T-helper 9 cell (primary cell): ENCODE results near the gene SLC44A4.
"Not testable (repeated sequence)": the region's sequence is repeated elsewhere in the genome, so short reads cannot be mapped to it uniquely, and the experiment has no call there.

Experiments used
- DNase-seq: peaks from one replicate; pipeline ENCODE4 v3.0.0-alpha.2; 2020

SLC44A4 gene

DNA sequence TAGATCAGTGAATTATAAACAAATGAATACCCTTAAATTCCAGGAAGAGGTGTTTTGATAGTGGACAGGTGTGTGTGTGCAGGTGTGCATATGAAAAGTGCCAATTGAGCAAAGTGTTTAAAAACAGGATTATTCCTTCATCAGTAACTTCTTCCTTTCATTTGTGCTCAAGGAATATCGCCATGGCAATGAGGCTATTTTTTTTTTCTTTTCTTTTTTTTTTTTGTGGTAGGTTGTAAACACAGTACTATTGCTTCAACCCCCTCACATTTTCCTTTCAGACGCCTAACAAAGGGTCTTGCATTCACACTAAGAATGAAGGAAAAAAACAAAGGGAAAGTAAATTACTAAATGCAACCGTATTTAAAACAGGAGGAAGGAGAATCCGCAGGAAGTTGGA lies 53.2 kb downstream of the SLC44A4 start:
- DNase-seq: no peak

DNA sequence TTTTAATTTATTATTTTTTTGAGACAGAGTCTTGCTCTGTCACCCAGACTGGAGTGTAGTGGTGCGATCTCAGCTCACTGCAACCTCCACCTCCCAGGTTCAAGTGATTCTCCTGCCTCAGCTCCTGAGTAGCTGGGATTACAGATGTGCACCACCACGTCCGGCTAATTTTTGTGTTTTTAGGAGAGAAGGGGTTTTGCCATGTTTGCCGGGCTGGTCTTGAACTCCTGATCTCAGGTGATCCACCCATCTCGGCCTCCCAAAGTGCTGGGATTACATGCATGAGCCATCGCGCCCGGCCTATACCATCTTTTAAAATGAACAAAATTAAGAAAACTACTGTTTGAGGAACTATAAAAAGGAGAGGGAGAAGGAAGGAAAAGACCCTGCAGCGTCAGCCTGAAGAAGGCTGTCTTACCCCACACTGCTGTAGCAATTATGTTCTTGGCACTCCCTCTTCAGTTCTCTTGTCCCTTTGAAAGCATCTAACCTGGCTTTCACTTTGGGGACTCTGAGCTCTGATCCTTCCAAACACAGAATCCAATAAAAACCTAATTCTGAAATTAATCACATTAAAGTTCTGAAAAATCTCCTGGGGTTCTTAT lies 55.1 kb downstream of the SLC44A4 start:
- DNase-seq: not testable (repeated sequence)

DNA sequence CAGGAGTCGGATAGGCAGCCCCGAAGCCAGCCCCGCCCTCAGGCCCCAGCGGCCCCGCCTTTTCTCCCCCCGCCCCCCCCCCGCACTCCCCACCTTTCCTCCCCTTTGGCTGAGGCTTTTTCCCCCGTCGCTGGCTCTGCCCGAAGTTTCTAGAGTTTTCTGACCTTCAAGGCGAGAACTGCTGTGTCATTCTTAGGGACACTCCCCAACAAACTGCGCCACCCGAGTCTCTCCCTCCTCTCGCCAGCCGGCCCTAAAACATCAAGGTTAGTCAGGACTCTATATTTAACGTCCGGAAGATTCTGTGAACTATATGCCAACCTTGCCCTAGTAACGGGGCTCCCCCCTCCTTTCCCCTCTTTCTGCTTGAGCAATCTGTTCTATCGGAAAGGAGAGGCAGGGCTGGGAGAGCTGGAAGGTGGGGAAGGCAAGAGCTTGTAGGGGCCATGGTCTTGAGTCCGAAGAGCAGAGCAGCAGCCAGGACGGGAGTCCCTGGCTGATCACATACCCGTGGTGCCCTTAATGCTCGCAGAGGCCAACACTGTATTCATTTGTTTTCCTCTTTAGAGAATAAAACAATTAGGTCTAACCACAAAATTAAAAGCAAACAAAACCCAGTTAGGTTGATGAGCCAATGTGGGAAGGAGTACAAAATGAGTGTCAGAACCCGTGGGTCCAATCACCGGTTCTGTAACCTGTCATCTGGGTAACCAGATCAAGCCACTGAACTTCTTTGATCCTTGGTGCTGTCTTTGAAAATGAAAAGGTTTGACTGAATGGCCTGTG lies 56.6 kb downstream of the SLC44A4 start:
- peak; percentile 45 for DNase-seq

DNA sequence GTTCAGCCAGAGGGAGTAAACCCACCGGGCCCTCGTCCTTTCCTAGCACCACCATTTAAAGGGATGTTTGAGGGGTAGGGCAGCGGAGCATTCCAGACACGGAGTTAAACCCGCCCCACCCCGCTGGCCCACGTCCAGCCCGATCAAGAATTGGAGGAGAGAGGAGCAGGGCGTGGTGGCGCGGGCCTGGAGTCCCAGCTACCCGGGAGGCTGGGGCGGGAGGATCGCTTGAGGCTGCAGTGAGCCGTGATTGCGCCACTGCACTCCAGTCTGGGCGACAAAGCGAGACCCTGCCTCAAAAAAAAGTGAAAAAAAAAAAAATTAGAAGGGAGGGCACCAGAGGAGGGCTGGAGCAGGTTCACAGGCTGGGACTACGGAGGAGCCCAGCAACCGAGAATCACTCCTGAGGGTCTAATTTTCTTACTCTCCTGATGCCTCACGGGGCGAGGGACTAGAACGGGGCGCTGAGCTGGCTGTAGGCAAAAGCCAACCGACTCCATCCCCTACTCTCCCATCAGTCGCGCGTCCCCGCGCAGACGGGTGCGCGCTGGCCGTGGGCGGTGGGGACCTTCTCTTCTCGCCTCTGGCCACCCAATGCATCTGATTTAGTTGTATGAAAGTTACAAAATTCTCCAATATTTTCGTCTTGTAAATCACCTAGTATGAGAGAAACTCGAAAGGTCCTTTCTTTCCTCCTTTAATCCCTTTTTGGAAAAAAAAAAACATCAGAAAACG lies 57.3 kb downstream of the SLC44A4 start:
- DNase-seq: no peak

DNA sequence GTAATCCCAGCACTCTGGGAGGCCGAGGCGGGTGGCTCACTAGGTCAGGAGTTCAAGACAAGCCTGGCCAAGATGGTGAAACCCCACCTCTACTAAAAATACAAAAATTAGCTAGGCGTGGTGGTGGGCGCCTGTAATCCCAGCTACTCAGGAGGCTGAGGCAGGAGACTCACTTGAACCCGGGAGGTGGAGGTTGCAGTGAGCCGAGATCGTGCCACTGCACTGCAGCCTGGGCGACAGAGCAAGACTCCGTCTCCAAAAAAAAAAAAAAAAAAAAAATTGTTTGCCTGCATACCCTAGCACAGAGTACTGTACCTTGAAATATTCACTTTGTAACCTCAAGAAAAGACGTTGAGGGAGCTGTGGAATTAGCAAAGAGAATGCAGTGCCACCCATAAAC lies 58.4 kb downstream of the SLC44A4 start:
- not testable (repeated sequence) for DNase-seq

DNA sequence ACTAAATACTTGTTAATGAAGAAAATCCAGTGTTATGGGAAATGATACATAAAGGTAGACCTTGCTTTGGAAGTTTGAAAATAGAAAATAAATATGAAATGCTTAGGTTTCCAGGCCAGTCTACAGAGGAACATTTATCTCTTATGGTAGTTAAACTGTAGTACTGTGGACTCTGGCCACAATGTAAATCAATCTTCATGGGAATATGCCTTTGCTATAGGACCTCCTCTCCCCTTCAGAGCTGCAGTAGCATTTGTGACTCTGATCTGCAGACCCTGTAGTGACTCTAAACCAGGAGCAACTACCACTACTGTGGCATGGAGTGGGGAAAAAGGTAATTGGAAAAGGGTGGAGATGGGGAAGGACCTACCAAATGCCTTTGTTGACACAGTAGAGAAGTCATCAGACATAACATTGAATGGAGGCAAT lies 58.9 kb downstream of the SLC44A4 start:
- no peak for DNase-seq

DNA sequence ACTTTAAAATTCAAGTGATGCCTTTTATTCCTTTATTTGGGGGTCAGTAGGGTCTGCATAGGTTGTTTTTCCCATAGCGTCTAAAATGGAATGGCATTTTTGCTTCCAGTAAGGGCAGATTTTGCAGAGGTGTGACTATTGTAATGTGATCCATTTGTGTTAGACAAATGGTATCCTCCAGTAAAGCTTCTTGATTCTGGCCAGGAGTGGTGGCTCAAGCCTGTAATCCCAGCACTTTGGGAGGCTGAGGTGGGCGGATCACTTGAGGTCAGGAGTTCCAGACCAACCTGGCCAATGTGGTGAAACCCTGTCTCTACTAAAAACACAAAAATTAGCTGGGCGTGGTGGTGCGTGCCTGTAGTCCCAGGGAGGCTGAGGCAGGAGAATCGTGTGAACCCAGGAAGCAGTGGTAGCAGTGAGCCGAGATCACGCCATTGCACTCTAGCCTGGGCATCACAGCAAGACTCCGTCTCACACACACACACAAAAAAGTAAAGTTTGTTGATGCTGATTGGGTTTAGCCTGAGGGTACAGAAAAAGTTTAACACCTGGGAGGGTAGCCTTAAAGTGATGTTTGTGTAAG lies 60.8 kb downstream of the SLC44A4 start:
- DNase-seq: not testable (repeated sequence)

DNA sequence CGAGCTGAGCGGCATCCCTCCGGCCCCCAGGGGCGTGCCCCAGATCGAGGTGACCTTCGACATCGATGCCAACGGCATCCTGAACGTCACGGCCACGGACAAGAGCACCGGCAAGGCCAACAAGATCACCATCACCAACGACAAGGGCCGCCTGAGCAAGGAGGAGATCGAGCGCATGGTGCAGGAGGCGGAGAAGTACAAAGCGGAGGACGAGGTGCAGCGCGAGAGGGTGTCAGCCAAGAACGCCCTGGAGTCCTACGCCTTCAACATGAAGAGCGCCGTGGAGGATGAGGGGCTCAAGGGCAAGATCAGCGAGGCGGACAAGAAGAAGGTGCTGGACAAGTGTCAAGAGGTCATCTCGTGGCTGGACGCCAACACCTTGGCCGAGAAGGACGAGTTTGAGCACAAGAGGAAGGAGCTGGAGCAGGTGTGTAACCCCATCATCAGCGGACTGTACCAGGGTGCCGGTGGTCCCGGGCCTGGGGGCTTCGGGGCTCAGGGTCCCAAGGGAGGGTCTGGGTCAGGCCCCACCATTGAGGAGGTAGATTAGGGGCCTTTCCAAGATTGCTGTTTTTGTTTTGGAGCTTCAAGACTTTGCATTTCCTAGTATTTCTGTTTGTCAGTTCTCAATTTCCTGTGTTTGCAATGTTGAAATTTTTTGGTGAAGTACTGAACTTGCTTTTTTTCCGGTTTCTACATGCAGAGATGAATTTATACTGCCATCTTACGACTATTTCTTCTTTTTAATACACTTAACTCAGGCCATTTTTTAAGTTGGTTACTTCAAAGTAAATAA lies 61.5 kb downstream of the SLC44A4 start:
- DNase-seq: not testable (repeated sequence)

DNA sequence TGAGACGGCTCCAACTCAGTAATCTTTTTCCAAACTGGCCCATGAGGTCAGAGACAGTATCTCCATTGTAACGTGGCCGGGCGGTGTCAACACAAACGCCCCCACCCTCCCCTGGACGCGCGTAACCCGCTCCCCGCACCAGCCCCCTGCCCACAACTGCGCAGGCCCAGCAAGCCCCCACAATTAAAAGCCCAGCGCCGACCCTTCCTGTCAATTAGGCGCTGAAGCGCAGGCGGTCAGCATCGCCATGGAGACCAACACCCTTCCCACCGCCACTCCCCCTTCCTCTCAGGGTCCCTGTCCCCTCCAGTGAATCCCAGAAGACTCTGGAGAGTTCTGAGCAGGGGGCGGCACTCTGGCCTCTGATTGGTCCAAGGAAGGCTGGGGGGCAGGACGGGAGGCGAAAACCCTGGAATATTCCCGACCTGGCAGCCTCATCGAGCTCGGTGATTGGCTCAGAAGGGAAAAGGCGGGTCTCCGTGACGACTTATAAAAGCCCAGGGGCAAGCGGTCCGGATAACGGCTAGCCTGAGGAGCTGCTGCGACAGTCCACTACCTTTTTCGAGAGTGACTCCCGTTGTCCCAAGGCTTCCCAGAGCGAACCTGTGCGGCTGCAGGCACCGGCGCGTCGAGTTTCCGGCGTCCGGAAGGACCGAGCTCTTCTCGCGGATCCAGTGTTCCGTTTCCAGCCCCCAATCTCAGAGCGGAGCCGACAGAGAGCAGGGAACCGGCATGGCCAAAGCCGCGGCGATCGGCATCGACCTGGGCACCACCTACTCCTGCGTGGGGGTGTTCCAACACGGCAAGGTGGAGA lies 63.6 kb downstream of the SLC44A4 start, which contains the start of the genes HSPA1A and HSPA1L:
HSPA1A (plus strand) TSS at position 519 of the 814 bp plus-strand sequence; CDS start at position 733, 214 bp downstream.
HSPA1L (minus strand) TSS at position 259 of the 814 bp plus-strand sequence. CDS start 3,311 bp downstream, outside the sequence.
- DNase-seq: peak; percentile 33

DNA sequence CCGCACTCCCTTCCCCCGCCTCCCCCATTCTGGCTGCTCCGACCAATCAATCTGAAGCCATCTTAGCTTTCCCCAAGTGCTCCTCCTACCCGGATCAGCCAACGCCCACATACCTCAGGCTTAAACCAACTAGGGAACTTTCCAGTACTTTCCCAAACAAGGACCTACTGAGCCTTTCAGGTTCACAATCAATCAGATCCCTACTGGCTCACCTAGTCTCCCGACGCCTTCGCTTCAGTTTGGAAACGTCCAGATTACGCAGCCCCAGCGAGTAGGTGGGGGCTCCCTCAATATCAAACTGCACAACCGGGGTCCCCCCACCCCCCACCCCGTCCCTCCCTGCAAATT lies 64.1 kb downstream of the SLC44A4 start:
- DNase-seq: peak; percentile 62

DNA sequence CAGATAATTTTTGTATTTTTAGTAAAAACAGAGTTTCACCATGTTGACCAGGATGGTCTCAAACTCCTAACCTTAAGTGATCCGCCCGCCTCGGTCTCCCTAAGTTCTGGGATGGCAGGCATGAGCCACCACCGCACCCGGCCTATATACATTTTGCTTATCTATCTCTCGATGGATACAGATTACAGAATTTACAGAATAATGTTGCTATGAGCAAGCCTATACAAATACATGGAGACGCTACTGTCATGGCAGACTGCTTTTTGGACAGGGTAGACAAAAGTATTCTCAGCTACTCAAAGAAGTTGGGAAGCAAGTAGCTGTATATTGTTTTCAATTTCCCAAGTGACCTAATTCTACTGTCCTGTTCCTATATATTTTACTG lies 65.3 kb downstream of the SLC44A4 start:
- no peak for DNase-seq
